ENCODE results near the gene PCDHGA1.

GRCh38 chr5:141525653-141526052, 195.3 kb downstream of the PCDHGA1 start:
- TF ChIP-seq CTCF (optimal IDR thresholded peaks at IDR 0.05 in 1 of 3, IDR thresholded peaks at IDR 0.05 in 1 of 3, conservative IDR thresholded peaks at IDR 0.05 in 1 of 3; ENCODE audit: extremely low read depth in 1 of 3, insufficient read depth in 2 of 3, low read length in 3 of 3), result no peak
- TF ChIP-seq EZH2 (IDR thresholded peaks at IDR 0.05; ENCODE audit: low read length), result no peak

Data from keratinocyte (primary cell).